Lower leg skin (tissue), 3 donors: ENCODE measurements around the gene SMG1.

Source experiments
- POLR2A ChIP-seq, 2 donors: fragments of 450-650 bp; IDR thresholded peaks; one replicate each; pipeline ENCODE4 v1.6.1; 2016 to 2017; ENCODE audit warnings: antibody characterized with exemption in 2 of 2, mild to moderate bottlenecking in 1 of 2, moderate library complexity in 1 of 2
- TF ChIP-seq, protein P1 (sequence below), 3 donors: fragments of 450-650 bp; IDR thresholded peaks; one replicate each; pipeline ENCODE4 v1.5.1; 2016; ENCODE audit warnings: antibody characterized with exemption in 3 of 3, mild to moderate bottlenecking in 3 of 3, moderate library complexity in 2 of 3

DNA sequence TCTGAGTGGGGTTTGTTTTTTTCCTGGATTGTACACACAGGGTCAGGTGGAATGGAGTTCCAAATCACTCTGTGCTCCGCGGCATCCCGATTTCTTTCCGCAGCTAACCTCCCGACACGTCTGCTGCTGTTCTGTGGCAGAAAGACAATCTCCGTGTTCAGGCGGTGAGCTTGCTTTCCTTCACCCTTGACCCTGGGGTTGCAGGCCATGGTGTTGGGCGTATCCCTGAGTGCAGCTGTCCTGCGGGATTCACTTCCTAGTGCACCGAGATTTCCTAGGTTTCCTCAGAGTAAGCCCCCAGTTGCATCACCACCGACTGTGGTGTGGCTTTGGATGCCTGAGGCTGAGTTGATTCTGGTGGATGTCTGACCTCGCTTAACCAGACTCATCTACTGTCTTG is 117.0 kb downstream of the SMG1 start:
- TF ChIP-seq, protein P1, sequence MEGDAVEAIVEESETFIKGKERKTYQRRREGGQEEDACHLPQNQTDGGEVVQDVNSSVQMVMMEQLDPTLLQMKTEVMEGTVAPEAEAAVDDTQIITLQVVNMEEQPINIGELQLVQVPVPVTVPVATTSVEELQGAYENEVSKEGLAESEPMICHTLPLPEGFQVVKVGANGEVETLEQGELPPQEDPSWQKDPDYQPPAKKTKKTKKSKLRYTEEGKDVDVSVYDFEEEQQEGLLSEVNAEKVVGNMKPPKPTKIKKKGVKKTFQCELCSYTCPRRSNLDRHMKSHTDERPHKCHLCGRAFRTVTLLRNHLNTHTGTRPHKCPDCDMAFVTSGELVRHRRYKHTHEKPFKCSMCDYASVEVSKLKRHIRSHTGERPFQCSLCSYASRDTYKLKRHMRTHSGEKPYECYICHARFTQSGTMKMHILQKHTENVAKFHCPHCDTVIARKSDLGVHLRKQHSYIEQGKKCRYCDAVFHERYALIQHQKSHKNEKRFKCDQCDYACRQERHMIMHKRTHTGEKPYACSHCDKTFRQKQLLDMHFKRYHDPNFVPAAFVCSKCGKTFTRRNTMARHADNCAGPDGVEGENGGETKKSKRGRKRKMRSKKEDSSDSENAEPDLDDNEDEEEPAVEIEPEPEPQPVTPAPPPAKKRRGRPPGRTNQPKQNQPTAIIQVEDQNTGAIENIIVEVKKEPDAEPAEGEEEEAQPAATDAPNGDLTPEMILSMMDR (IDR thresholded peaks at IDR 0.05), result no peak
- no peak for TF ChIP-seq POLR2A (IDR thresholded peaks at IDR 0.05)
